K562 (cell line): ENCODE results near the gene CD74. TPM values are rescaled to one million over a fixed set of nuclear protein-coding genes. Genes with fewer than 3 reads are reported as not detected.
"Not testable (repeated sequence)": the region's sequence is repeated elsewhere in the genome, so short reads cannot be mapped to it uniquely, and the experiment has no call there.

Experiments used
- ATAC-seq: fragments of 200-7000 bp; cut with Tn5 transposase; 3 replicates; pipeline ENCODE4 v1.9.1; 2020; ENCODE audit warnings: moderate library complexity
- BruUV-seq: library from RNA; stranded (reverse); fragments of 400-500 nt; replicated peaks from 2 replicates; lab custom pipeline; 2021; lab: Mats Ljungman, UMichigan
- CTCF ChIA-PET: fragments of 300-600 bp; formaldehyde crosslinking; extraction: SDS; loops from one replicate; lab custom pipeline; 2021; ENCODE audit warnings: low intra/inter-chr PET ratio; lab: Yijun Ruan, JAX
- POLR2A ChIA-PET: fragments of 300-600, 350-650 bp; sonication (Branson Sonifier 250); formaldehyde crosslinking; extraction: SDS; loops from one replicate; lab custom pipeline; 2021; ENCODE audit warnings: antibody characterized with exemption, inconsistent platforms; lab: Yijun Ruan, JAX
- DNase-seq, 4 experiments: peaks; one replicate each; pipeline versions ENCODE4 v3.0.0 to v3.0.0-alpha.2; 2011 to 2018; ENCODE audit warnings: low spot score in 3 of 4, mixed read lengths in 3 of 4; ENCODE audit errors: extremely low read depth in 1 of 4
- FAIRE-seq: peaks from 2 replicates; lab custom pipeline; 2011; peaks lifted over from hg19 to GRCh38; lab: Jason Lieb, UNC
- H2AFZ ChIP-seq: 2 replicates; pipeline ENCODE4 v1.6.0; 2011; ENCODE audit warnings: low read depth, low read length, control low read depth, inconsistent platforms
- H3K27ac ChIP-seq: fragments of 200-600 bp; 3 replicates; pipeline ENCODE4 v1.8.0; 2011; ENCODE audit warnings: low read depth, mild to moderate bottlenecking, control low read depth, inconsistent platforms, low read length, moderate library complexity, mixed read lengths; ENCODE audit errors: extremely low read depth
- H3K27me3 ChIP-seq, 2 experiments: fragments of 300-600 bp in 1 of 2; 2 replicates in 1 of 2; 3 replicates in 1 of 2; pipeline versions ENCODE4 v1.6.0 to v1.8.0; 2011; ENCODE audit warnings: inconsistent platforms in 2 of 2, low read length in 2 of 2, mild to moderate bottlenecking in 1 of 2, mixed read lengths in 1 of 2, moderate library complexity in 1 of 2; ENCODE audit not compliant: control insufficient read depth in 2 of 2, insufficient read depth in 2 of 2
- H3K36me3 ChIP-seq: fragments of 300-600 bp; 3 replicates; pipeline ENCODE4 v1.8.0; 2011; ENCODE audit warnings: mild to moderate bottlenecking, low read length, inconsistent platforms; ENCODE audit not compliant: control insufficient read depth, insufficient read depth
- H3K4me1 ChIP-seq, 2 experiments: fragments of 200-600 bp in 1 of 2; replicated peaks in 1 of 2; 2 replicates in 1 of 2; 3 replicates in 1 of 2; pipeline versions ENCODE4 v1.5.1 to v1.8.0; 2011; ENCODE audit warnings: inconsistent platforms in 2 of 2, low read length in 2 of 2, mild to moderate bottlenecking in 1 of 2, mixed read lengths in 1 of 2, moderate library complexity in 1 of 2; ENCODE audit not compliant: control insufficient read depth in 2 of 2, insufficient read depth in 2 of 2
- H3K4me2 ChIP-seq: 2 replicates; pipeline ENCODE4 v1.6.1; 2011; ENCODE audit warnings: low read length, control low read depth, inconsistent platforms, mixed read lengths; ENCODE audit not compliant: insufficient read depth
- H3K4me3 ChIP-seq: fragments of 200-600 bp; sonication (generic), shearing (Covaris generic); 2 replicates; pipeline ENCODE4 v1.5.1; 2016; ENCODE audit warnings: control low read depth, inconsistent platforms
- H3K79me2 ChIP-seq: fragments of 200-600 bp; 3 replicates; pipeline ENCODE4 v1.8.0; 2011; ENCODE audit warnings: low read length, inconsistent platforms; ENCODE audit not compliant: control insufficient read depth, insufficient read depth
- H3K9ac ChIP-seq, 2 experiments: 2 replicates each; pipeline versions ENCODE4 v1.6.0 to v1.6.1; 2011; ENCODE audit warnings: low read depth in 2 of 2, low read length in 2 of 2, control low read depth in 1 of 2, inconsistent platforms in 1 of 2, mild to moderate bottlenecking in 1 of 2, mixed read lengths in 1 of 2; ENCODE audit not compliant: insufficient read depth in 1 of 2
- H3K9me1 ChIP-seq: one replicate; pipeline ENCODE4 v1.6.0; 2011; ENCODE audit warnings: inconsistent platforms, mild to moderate bottlenecking, low read length, moderate library complexity; ENCODE audit not compliant: control insufficient read depth, insufficient read depth
- H3K9me3 ChIP-seq: replicated peaks from 2 replicates; pipeline ENCODE4 v1.5.1; 2011; ENCODE audit warnings: low read depth, low read length, inconsistent platforms; ENCODE audit not compliant: control insufficient read depth, insufficient read depth
- H4K20me1 ChIP-seq: replicated peaks from 2 replicates; pipeline ENCODE4 v1.6.1; 2011; ENCODE audit warnings: low read length, inconsistent platforms, mixed read lengths; ENCODE audit not compliant: control insufficient read depth, insufficient read depth
- CEBPG ChIP-seq, 3 experiments: fragments of 200-800 bp in 1 of 3; sonication (Bioruptor generic) in 1 of 3; sonication (generic) in 1 of 3; formaldehyde crosslinking in 1 of 3; IDR thresholded peaks in 2 of 3; conservative IDR thresholded peaks in 1 of 3; 2 replicates each; pipeline versions ENCODE4 v1.6.1 to v1.8.0; 2016 to 2022; ENCODE audit warnings: missing compliant biosample characterization in 2 of 3, missing genetic modification characterization in 2 of 3, mild to moderate bottlenecking in 1 of 3, missing genetic modification reagents in 1 of 3
- ZNF408 ChIP-seq: fragments of 250-450 bp; sonication (Bioruptor Pico); IDR thresholded peaks from 2 replicates; pipeline ENCODE4 v1.4.0; 2020; ENCODE audit warnings: low read depth, mild to moderate bottlenecking, moderate library complexity
- WGBS: fragments of 100-300 bp; shearing (Covaris generic); methylation state at CpG from one replicate; pipeline ENCODE4 v1.1.6; 2016; ENCODE audit warnings: low coverage, mixed read lengths; ENCODE audit not compliant: insufficient coverage; ENCODE audit errors: missing lambda C conversion rate; 5-methylcytosine and 5-hydroxymethylcytosine counted together
- in situ Hi-C: fragments of 300-500 bp; cut with MboI; formaldehyde crosslinking; loops from 4 replicates; pipeline ENCODE4 v1.15.0; 2018; ENCODE audit warnings: inconsistent platforms, mixed read lengths
- intact Hi-C: fragments of 100-400 bp; cut with micrococcal nuclease; formaldehyde crosslinking; loops from 2 replicates; pipeline ENCODE4 v1.14.2; 2022
- polyA plus RNA-seq, 8 experiments: library from polyadenylated mRNA; depleted of rRNA in 4 of 8; stranded (reverse) in 5 of 8; unstranded in 3 of 8; fragments of >200 nt; fragmentation: Nextera tagmentation in 2 of 8; fragmentation: Illumina TruSeq in 1 of 8; extraction: Ambion mirVana in 2 of 8; extraction: Trizol in 1 of 8; gene quantifications; 2 replicates each; pipeline versions ENCODE4 v1.2.1 to v1.2.3, GENCODE V29; 2011 to 2014; ENCODE audit warnings: inconsistent platforms in 1 of 8, missing spikeins in 1 of 8
- total RNA-seq, 7 experiments: library from RNA; depleted of rRNA in 6 of 7; stranded (reverse); fragments of >200 nt in 6 of 7; fragmentation: Illumina TruSeq in 2 of 7; extraction: Trizol in 2 of 7; gene quantifications; 2 replicates each; pipeline versions ENCODE4 v1.2.1 to v1.2.3, GENCODE V29; 2011 to 2021; ENCODE audit warnings: low replicate concordance in 1 of 7
- TF ChIP-seq, protein P1 (sequence below), 2 experiments: fragments of 450-650 bp in 1 of 2; sonication (generic) in 1 of 2; formaldehyde crosslinking in 1 of 2; IDR thresholded peaks in 1 of 2; conservative IDR thresholded peaks in 1 of 2; 2 replicates each; pipeline versions ENCODE4 v1.6.1 to v1.8.1; 2016 to 2023; ENCODE audit warnings: mild to moderate bottlenecking in 2 of 2, moderate library complexity in 2 of 2, inconsistent platforms in 1 of 2, missing genetic modification reagents in 1 of 2

CD74 gene
- total and polyA plus RNA-seq, 9 of the 15 experiments (the other 6 are each of a cell fraction or from before 2014, with no cell fraction given), result 0.07 to 4.8 (median 0.32) TPM

DNA sequence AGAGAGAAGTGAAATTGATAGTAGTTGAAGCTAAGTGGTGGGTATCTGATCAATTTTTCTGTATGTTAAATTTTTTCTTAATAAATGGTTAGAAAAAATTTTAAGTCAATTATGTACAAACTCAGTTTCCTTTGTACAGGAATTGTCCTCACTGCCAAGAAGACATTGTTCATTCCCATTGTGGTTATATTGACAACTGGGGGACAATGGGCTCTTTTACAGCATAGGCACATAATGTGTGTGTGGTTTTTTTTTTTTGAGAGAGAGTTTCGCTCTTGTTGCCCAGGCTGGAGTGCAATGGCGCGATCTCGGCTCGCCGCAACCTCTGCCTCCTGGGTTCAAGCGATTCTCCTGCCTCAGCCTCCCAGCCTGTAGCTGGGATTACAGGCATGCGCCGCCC lies 13.5 kb upstream of the CD74 start:
- Histone ChIP-seq H3K27me3 (peaks cover 5 to 17% of the 10 kb centered on the region in 2 experiments), H3K4me1 (peaks cover 8 to 17% of the 10 kb centered on the region in 2 experiments; a peak in 4 of 5 replicates)
- BruUV-seq, ATAC-seq, FAIRE-seq, CTCF ChIA-PET, in situ Hi-C loops, DNase-seq, intact Hi-C loops, H3K27ac ChIP-seq, H3K9me1 ChIP-seq, H3K4me3 ChIP-seq, H3K9ac ChIP-seq, H3K4me2 ChIP-seq, H4K20me1 ChIP-seq, POLR2A ChIA-PET, H2AFZ ChIP-seq, H3K9me3 ChIP-seq, H3K36me3 ChIP-seq, H3K79me2 ChIP-seq: not testable (repeated sequence)
- WGBS, result 42% methylated on average over 9 of the region's 9 CpGs

DNA sequence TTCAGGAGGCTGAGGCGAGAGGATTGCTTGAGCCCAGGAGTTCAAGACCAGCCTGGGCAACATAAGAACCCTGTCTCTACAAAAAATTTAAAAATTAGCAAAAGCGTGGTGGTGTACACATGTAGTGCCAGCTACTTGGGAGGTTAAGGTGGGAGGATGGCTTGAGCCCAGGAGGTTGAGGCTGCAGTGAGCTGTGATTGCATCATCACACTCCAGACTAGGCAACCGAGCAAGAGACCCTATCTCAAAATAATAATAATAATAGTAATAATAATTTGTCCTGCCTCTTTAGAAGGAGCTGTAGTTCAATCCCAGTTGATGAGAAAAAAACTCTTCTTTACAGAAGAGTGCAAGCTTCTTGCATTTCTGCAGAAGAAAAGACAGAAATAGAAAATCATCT lies 10.0 kb upstream of the CD74 start:
- ChIA-PET CTCF (no interaction called here), POLR2A (interaction anchor here (0.6 to 1.2 kb wide), 3 partner anchors 10 to 127 kb away, joined by 3 to 5 read pairs (median 3); no protein-coding TSS in a partner anchor)
- Histone ChIP-seq H3K4me3 (no peak overlapping the region), H3K79me2 (no peaks in the 10 kb centered on the region), H3K9me3 (no peaks in the 10 kb centered on the region), H3K4me2 (no peak overlapping the region), H3K36me3 (no peaks in the 10 kb centered on the region), H4K20me1 (no peaks in the 10 kb centered on the region), H3K27ac (no peak overlapping the region), H3K9ac (no peak overlapping the region), H3K4me1 (no peaks in the 10 kb centered on the region; a peak in 2 of 5 replicates), H3K9me1 (no peaks in the 10 kb centered on the region), H3K27me3 (peaks cover 5 to 9% of the 10 kb centered on the region in 2 experiments; a peak in 4 of 5 replicates), H2AFZ (no peak overlapping the region)
- ATAC-seq (no peak), FAIRE-seq (no peak), DNase-seq (no peak)
- TF ChIP-seq CEBPG (CRISPR knock-in tag; IDR thresholded peaks at IDR 0.05), result 0 out of 2 replicates have a peak, but pooled peaks have one; percentile 20
- TF ChIP-seq CEBPG (tag; conservative IDR thresholded peaks at IDR 0.05 in 1 of 2, IDR thresholded peaks at IDR 0.05 in 1 of 2), result peak; percentile 47 to 79; a peak in 3 of 4 replicates
- TF ChIP-seq ZNF408 (CRISPR knock-in tag), result no peak
- TF ChIP-seq, protein P1, sequence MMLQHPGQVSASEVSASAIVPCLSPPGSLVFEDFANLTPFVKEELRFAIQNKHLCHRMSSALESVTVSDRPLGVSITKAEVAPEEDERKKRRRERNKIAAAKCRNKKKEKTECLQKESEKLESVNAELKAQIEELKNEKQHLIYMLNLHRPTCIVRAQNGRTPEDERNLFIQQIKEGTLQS (IDR thresholded peaks at IDR 0.05), result peak; percentile 62
- TF ChIP-seq, protein P1 (CRISPR knock-in tag; conservative IDR thresholded peaks at IDR 0.05), result no peak
- 8% methylated on average over 3 of the region's 3 CpGs for whole genome bisulfite sequencing
- in situ Hi-C loops, result no loop called here
- no TSS peak for BruUV-seq
- intact Hi-C loops, result no loop called here
